ENCODE measurements around the gene RAB25.
"Not testable (repeated sequence)": the region's sequence is repeated elsewhere in the genome, so short reads cannot be mapped to it uniquely, and the experiment has no call there.

RAB25 gene

GRCh38 chr1:156067262-156067661 is 6.3 kb downstream of the RAB25 start:
- DNase-seq (ENCODE audit: extremely low read depth, low read depth): no peak
- no peak for TF ChIP-seq CTCF (IDR thresholded peaks at IDR 0.05; ENCODE audit: low read depth, low read length)

GRCh38 chr1:156069490-156070455 is 8.8 kb downstream of the RAB25 start:
- no peak for DNase-seq (ENCODE audit: extremely low read depth, low read depth)
- no peak for TF ChIP-seq CTCF (IDR thresholded peaks at IDR 0.05; ENCODE audit: low read depth, low read length)

- no peak for TF ChIP-seq CTCF (IDR thresholded peaks at IDR 0.05; ENCODE audit: low read depth, low read length)
- DNase-seq (ENCODE audit: extremely low read depth, low read depth): no peak
These were observed 9.6 kb downstream of the RAB25 start for GRCh38 chr1:156070548-156070947.

GRCh38 chr1:156071332-156071816 is 10.4 kb downstream of the RAB25 start:
- DNase-seq (ENCODE audit: extremely low read depth, low read depth): not testable (repeated sequence)

GRCh38 chr1:156072251-156072650 is 11.3 kb downstream of the RAB25 start:
- DNase-seq (ENCODE audit: extremely low read depth, low read depth): no peak
- TF ChIP-seq CTCF (IDR thresholded peaks at IDR 0.05; ENCODE audit: low read depth, low read length): no peak

- TF ChIP-seq CTCF (IDR thresholded peaks at IDR 0.05; ENCODE audit: low read depth, low read length): no peak
- no peak for DNase-seq (ENCODE audit: extremely low read depth, low read depth)
These were observed 12.2 kb downstream of the RAB25 start for GRCh38 chr1:156073110-156073687.

GRCh38 chr1:156073740-156074139 is 12.8 kb downstream of the RAB25 start:
- no peak for TF ChIP-seq CTCF (IDR thresholded peaks at IDR 0.05; ENCODE audit: low read depth, low read length)
- no peak for DNase-seq (ENCODE audit: extremely low read depth, low read depth)

Measured in AG09319 (cell line).